ENCODE data around the gene CEP250.

- TF ChIP-seq POLR2AphosphoS5 (IDR thresholded peaks at IDR 0.05; ENCODE audit: low read depth) (no peak), CTCF (IDR thresholded peaks at IDR 0.05; ENCODE audit: insufficient read depth, low read length) (no peak), GABPA (IDR thresholded peaks at IDR 0.05; ENCODE audit: low read depth) (no peak)
Observed at GRCh38 chr20:35431621-35432429, 23.6 kb upstream of the CEP250 start.

All from HL-60 (cell line).